ENCODE results near the gene UTP18. TPM values are rescaled to one million over a fixed set of nuclear protein-coding genes. Genes with fewer than 3 reads are reported as not detected.
"Not testable (repeated sequence)": the region's sequence is repeated elsewhere in the genome, so short reads cannot be mapped to it uniquely, and the experiment has no call there.

Gene UTP18
- total RNA-seq, 1 donor from 2014 or later, result 1.8 TPM

GRCh38 chr17:51298508-51299371 is 38.4 kb downstream of the UTP18 start:
- no peaks in the 10 kb centered on the region for H3K9me3 ChIP-seq
- H3K4me3 ChIP-seq, result no peak overlapping the region
- intact Hi-C loops (cut with DNase I), result no loop called here
- no peaks in the 10 kb centered on the region for H3K4me1 ChIP-seq
- peak; percentile 7 to 68 (median 46) for TF ChIP-seq CTCF (IDR thresholded peaks at IDR 0.05)
- peaks cover 0 to 23% of the 10 kb centered on the region in 2 donors for H3K36me3 ChIP-seq
- H3K27me3 ChIP-seq, result no peaks in the 10 kb centered on the region
- H3K27ac ChIP-seq, result no peak overlapping the region
- no peak for DNase-seq (ENCODE audit: low spot score in 2 of 2)

GRCh38 chr17:51299859-51300258 is 39.5 kb downstream of the UTP18 start:
- H3K27me3 ChIP-seq, result no peaks in the 10 kb centered on the region
- DNase-seq (ENCODE audit: low spot score in 2 of 2), result no peak
- TF ChIP-seq CTCF (IDR thresholded peaks at IDR 0.05), result no peak
- H3K9me3 ChIP-seq, result no peaks in the 10 kb centered on the region
- peaks cover 0 to 16% of the 10 kb centered on the region in 2 donors for H3K36me3 ChIP-seq
- intact Hi-C loops (cut with DNase I), result loop anchor here (5.0 kb wide), 1 partner anchor 237 kb away; no protein-coding TSS in a partner anchor
- H3K4me3 ChIP-seq, result no peak overlapping the region
- H3K27ac ChIP-seq, result no peak overlapping the region
- H3K4me1 ChIP-seq, result no peaks in the 10 kb centered on the region

- Histone ChIP-seq H3K4me3 (no peak overlapping the region), H3K36me3 (no peaks in the 10 kb centered on the region), H3K4me1 (no peaks in the 10 kb centered on the region), H3K27ac (no peak overlapping the region), H3K27me3 (no peaks in the 10 kb centered on the region), H3K9me3 (no peaks in the 10 kb centered on the region)
- intact Hi-C loops (cut with DNase I), result no loop called here
- DNase-seq (ENCODE audit: low spot score in 2 of 2), result no peak
- no peak for TF ChIP-seq CTCF (IDR thresholded peaks at IDR 0.05)
These were observed 44.8 kb downstream of the UTP18 start for GRCh38 chr17:51305182-51305581.

- H3K4me3 ChIP-seq; H3K27ac ChIP-seq; H3K36me3 ChIP-seq; DNase-seq (ENCODE audit: low spot score in 2 of 2); intact Hi-C loops (cut with DNase I); H3K9me3 ChIP-seq; H3K4me1 ChIP-seq; H3K27me3 ChIP-seq: not testable (repeated sequence)
These were observed 51.7 kb downstream of the UTP18 start for GRCh38 chr17:51312003-51312402.

- no peak for TF ChIP-seq CTCF (IDR thresholded peaks at IDR 0.05)
- Histone ChIP-seq H3K27ac (no peak overlapping the region), H3K9me3 (no peaks in the 10 kb centered on the region), H3K27me3 (no peaks in the 10 kb centered on the region), H3K4me3 (no peak overlapping the region), H3K36me3 (no peaks in the 10 kb centered on the region), H3K4me1 (no peaks in the 10 kb centered on the region)
- DNase-seq (ENCODE audit: low spot score in 2 of 2), result no peak
- intact Hi-C loops (cut with DNase I), result no loop called here
These were observed 58.8 kb downstream of the UTP18 start for GRCh38 chr17:51319186-51319585.

GRCh38 chr17:51322390-51323029 is 62.2 kb downstream of the UTP18 start:
- intact Hi-C loops (cut with DNase I), result no loop called here
- DNase-seq (ENCODE audit: low spot score in 2 of 2), result no peak
- no peak overlapping the region for H3K27ac ChIP-seq

More at GRCh38 chr17:51322390-51323029, 62.2 kb downstream of the UTP18 start:
- Histone ChIP-seq H3K4me1 (no peaks in the 10 kb centered on the region), H3K36me3 (no peaks in the 10 kb centered on the region), H3K27me3 (no peaks in the 10 kb centered on the region), H3K9me3 (no peaks in the 10 kb centered on the region), H3K4me3 (no peak overlapping the region)
- TF ChIP-seq CTCF (IDR thresholded peaks at IDR 0.05), result no peak
